GM12875 (cell line): Measurements from ENCODE around the gene MARVELD2.
"Not testable (repeated sequence)": the region's sequence is repeated elsewhere in the genome, so short reads cannot be mapped to it uniquely, and the experiment has no call there.

Experiments used
- H3K4me3 ChIP-seq: one replicate; pipeline ENCODE4 v1.5.1; 2011; ENCODE audit warnings: low read depth, low read length, control low read depth
- CTCF ChIP-seq: IDR thresholded peaks from 2 replicates; pipeline ENCODE4 v1.5.1; 2011; ENCODE audit warnings: low read depth, mild to moderate bottlenecking, control low read depth, inconsistent platforms, low read length, moderate library complexity, borderline replicate concordance; ENCODE audit not compliant: insufficient read depth

The MARVELD2 gene

GRCh38 chr5:69451941-69452647 is 37.2 kb downstream of the MARVELD2 start:
- no peak for TF ChIP-seq CTCF
- H3K4me3 ChIP-seq: no peak overlapping the region

- H3K4me3 ChIP-seq: not testable (repeated sequence)
Observed at GRCh38 chr5:69453487-69453886, 38.6 kb downstream of the MARVELD2 start.

GRCh38 chr5:69454460-69455249 is 39.7 kb downstream of the MARVELD2 start:
- TF ChIP-seq CTCF: no peak
- H3K4me3 ChIP-seq: no peak overlapping the region

- H3K4me3 ChIP-seq: not testable (repeated sequence)
Observed at GRCh38 chr5:69455428-69455988, 40.6 kb downstream of the MARVELD2 start.

- no peak overlapping the region for H3K4me3 ChIP-seq
- no peak for TF ChIP-seq CTCF
Observed at GRCh38 chr5:69462170-69462569, 47.3 kb downstream of the MARVELD2 start.

GRCh38 chr5:69466375-69466774 is 51.5 kb downstream of the MARVELD2 start:
- H3K4me3 ChIP-seq: not testable (repeated sequence)

- no peak overlapping the region for H3K4me3 ChIP-seq
- no peak for TF ChIP-seq CTCF
Observed at GRCh38 chr5:69467442-69468225, 52.7 kb downstream of the MARVELD2 start.

- H3K4me3 ChIP-seq: no peak overlapping the region
- no peak for TF ChIP-seq CTCF
Observed at GRCh38 chr5:69468631-69469030, 53.7 kb downstream of the MARVELD2 start.

GRCh38 chr5:69471516-69471915 is 56.6 kb downstream of the MARVELD2 start:
- H3K4me3 ChIP-seq: not testable (repeated sequence)

- not testable (repeated sequence) for H3K4me3 ChIP-seq
Observed at GRCh38 chr5:69472535-69473143, 57.7 kb downstream of the MARVELD2 start.
